ENCODE measurements around the gene WNK1.
"Not testable (repeated sequence)": the region's sequence is repeated elsewhere in the genome, so short reads cannot be mapped to it uniquely, and the experiment has no call there.

WNK1 gene

DNA sequence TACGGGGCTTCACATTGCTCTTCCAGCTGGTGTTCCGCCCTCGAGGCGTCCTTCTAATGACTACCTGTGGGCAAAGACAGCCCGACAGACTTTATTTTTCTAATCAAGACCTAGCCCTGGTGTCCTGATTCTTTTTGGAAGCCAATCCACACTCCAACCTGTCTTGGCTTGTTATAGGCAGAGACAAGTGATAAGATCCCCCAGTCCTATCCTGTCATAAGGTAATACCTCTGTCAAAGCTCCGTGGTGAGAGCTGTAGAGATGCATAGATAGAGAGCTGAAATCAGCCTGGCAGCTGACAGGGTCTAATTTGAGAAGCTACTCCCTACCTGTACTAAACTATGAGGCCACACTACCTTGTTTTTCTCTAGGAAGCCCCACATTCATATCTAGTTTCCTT is 11.5 kb upstream of the WNK1 start:
- no peak for FAIRE-seq

DNA sequence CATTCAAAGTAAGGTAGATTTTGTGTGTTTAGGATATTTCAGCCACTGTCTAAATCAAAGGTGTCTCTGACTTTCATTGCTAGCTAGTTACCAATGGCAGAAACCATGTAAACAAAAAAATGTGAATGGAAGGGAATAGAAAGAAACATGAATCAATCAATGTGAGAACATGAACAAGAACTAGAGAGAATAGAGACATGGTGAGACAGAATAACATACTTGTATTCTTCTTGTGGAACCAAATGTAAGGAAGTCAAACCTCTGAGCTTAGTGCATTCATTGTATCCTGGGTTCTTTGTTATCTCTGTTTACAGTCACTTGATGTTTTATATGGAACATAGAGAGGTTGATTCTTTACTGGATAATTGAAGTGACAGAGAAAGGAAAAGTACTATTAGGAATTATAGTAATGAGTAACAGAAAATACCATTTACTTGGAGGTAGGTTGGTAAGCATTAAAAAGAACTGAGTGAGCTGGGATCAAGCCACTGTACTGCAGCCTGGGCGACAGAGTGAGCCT is 2.6 kb upstream of the WNK1 start:
- DNase-seq (ENCODE audit: low spot score) (no peak), FAIRE-seq (no peak)

More for the DNA sequence above, 11.5 kb upstream of the WNK1 start:
- no peak for DNase-seq (ENCODE audit: low spot score)

DNA sequence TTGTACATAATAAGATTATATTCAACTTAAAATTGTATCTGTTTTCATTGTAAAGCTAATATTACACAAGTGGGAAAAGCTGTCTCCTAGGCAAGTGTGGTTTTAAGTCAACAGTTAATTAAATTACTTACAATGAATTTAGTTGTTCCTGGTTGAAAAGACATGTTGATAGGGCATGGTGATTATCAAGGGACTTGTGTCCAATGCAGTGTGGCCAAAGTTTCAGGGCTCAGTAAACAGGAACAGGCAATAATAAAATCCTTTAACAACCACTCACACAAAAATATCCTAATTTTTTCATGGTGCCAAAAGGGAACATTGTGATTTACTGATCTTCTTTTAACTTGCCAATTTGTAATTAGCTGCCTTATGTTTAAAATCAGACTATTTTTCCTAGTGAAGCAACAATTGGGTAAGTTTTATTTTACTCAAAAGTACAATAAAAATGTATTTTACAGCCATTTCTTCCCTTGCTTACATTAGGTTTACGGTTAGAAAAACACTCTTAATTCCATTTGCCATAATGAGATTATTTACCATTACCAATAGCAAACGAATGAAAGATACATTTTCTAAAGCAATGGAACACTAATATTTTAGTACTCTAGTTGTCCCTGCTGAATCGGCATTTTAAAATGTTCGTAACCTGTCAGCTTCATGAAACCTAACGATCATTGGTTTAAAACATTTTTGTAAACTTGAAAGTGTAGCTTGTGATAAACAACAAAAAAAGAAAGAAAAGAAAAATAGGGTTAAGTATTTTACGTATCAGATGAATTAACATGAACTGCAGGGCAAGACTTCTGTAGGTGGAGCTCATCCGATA is 1.8 kb upstream of the WNK1 start:
- peak; percentile 35 for FAIRE-seq
- no peak for DNase-seq (ENCODE audit: low spot score)

GRCh38 chr12:751192-751998 is 984 bp upstream of the WNK1 start:
- peak; percentile 27 for FAIRE-seq

GRCh38 chr12:752695-753610 is 574 bp downstream of the WNK1 start:
- peak; percentile 76 for DNase-seq (ENCODE audit: low spot score)
- no peak for FAIRE-seq

More at GRCh38 chr12:751192-751998, 984 bp upstream of the WNK1 start:
- DNase-seq (ENCODE audit: low spot score): peak; percentile 94

DNA sequence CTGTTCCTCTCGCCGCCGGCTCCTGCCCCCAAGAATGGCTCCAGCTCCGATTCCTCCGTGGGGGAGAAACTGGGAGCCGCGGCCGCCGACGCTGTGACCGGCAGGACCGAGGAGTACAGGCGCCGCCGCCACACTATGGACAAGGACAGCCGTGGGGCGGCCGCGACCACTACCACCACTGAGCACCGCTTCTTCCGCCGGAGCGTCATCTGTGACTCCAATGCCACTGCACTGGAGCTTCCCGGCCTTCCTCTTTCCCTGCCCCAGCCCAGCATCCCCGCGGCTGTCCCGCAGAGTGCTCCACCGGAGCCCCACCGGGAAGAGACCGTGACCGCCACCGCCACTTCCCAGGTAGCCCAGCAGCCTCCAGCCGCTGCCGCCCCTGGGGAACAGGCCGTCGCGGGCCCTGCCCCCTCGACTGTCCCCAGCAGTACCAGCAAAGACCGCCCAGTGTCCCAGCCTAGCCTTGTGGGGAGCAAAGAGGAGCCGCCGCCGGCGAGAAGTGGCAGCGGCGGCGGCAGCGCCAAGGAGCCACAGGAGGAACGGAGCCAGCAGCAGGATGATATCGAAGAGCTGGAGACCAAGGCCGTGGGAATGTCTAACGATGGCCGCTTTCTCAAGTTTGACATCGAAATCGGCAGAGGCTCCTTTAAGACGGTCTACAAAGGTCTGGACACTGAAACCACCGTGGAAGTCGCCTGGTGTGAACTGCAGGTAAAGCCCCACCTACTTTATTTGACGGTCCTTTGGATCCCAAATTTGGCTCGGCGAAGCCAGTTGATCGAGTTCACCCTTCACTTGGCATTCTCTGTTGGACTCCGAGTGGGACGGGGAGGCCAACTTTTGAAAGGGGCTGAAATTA is 1.5 kb downstream of the WNK1 start:
- FAIRE-seq (no peak), DNase-seq (ENCODE audit: low spot score) (peak; percentile 45)

- DNase-seq (ENCODE audit: low spot score): no peak
- no peak for FAIRE-seq
These were observed 2.1 kb downstream of the WNK1 start for GRCh38 chr12:754473-754820.

- peak; percentile 67 for DNase-seq (ENCODE audit: low spot score)
- no peak for FAIRE-seq
These were observed 2.6 kb downstream of the WNK1 start for GRCh38 chr12:754851-755562.

DNA sequence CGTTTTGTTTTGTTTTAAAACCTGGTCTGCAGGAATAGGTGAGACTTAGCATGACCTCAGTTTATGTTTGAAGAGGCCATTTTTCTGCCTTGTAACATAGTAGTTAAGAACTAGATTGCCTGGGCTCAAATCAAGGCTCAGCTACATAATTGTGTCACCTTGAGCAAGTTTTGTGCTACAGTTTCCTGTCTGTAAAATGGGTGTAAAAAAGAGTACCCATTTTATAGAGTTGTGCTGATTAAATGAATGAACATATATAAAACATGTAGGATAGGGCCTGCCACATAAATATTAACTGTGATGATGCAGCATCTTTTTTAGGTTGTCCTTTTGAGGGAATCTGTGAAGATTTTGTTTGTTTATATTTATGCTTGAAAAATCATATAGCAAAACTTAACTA is 7.2 kb downstream of the WNK1 start:
- no peak for DNase-seq (ENCODE audit: low spot score)
- FAIRE-seq: no peak

- FAIRE-seq (no peak), DNase-seq (ENCODE audit: low spot score) (no peak)
These were observed 8.9 kb downstream of the WNK1 start for GRCh38 chr12:761256-761655.

DNA sequence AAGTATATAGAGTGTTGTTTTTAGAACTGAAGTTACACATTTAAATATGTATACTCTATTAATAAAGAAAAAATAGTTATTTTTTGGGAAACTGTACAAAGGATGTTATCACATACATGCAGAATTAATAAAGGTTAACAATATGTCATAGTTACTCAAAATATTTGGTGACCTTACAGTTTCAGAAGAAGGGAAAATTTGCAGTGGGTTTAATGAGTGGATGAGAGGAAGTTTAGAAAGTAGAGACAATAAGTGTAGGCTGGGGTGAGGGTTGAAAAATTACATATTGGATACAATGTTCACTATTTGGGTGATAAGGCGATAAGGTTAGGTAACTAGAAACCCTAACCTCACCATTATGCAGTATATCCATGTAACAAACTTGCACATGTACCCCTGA is 13.5 kb downstream of the WNK1 start:
- FAIRE-seq (no peak), DNase-seq (ENCODE audit: low spot score) (no peak)

- no peak for DNase-seq (ENCODE audit: low spot score)
- no peak for FAIRE-seq
These were observed 16.1 kb downstream of the WNK1 start for GRCh38 chr12:768434-768833.

- FAIRE-seq (no peak), DNase-seq (ENCODE audit: low spot score) (no peak)
These were observed 18.1 kb downstream of the WNK1 start for GRCh38 chr12:770479-770878.

- peak; percentile 9 for FAIRE-seq
- no peak for DNase-seq (ENCODE audit: low spot score)
These were observed 19.8 kb downstream of the WNK1 start for GRCh38 chr12:772056-772697.

- DNase-seq (ENCODE audit: low spot score) (no peak), FAIRE-seq (no peak)
These were observed 21.8 kb downstream of the WNK1 start for GRCh38 chr12:774051-774614.

GRCh38 chr12:775973-776771 is 23.8 kb downstream of the WNK1 start:
- not testable (repeated sequence) for DNase-seq (ENCODE audit: low spot score); FAIRE-seq

DNA sequence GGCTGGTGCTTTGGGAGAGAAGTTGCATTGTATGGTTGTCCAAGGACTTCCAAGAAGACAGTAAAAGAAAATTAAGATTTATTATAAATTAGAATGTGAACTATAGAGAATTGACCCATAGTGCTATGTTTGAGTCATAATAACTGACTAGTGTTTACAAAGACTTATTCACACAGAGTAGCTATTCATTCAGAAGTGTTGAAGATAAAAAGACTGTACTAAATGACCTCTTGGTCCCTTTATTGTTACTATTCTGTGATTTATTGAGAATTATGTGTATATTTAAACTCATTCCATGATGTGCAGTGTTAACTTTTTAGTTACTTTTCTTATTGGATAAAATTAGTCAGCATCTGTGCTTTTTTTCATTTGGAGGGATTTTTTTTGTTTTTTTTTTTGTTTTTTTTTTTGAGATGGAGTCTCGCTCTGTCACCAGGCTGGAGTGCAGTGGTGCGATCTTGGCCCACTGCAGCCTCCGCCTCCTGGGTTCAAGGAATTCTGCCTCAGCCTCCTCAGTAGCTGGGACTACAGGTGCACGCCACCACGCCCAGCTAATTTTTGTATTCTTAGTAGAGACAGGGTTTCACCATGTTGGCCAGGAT is 24.5 kb downstream of the WNK1 start:
- DNase-seq (ENCODE audit: low spot score); FAIRE-seq: not testable (repeated sequence)

Data from urothelium cell line (cell line).